Measurements from ENCODE around the gene RPS6KA2.

The RPS6KA2 gene

GRCh38 chr6:166423051-166423745 lies 203.9 kb downstream of the RPS6KA2 start:
- DNase-seq = peak; percentile 17
- Mint-ChIP-seq H3K36me3 (ENCODE audit: low read depth) (no peaks in the 10 kb centered on the region), H3K9me3 (no peaks in the 10 kb centered on the region), H3K27me3 (no peaks in the 10 kb centered on the region), H3K27ac (no peak overlapping the region), H3K4me1 (ENCODE audit: low read depth) (peaks cover 34% of the 10 kb centered on the region), H3K4me3 (no peak overlapping the region)

GRCh38 chr6:166422201-166422940 lies 204.7 kb downstream of the RPS6KA2 start:
- no peak overlapping the region for H3K27ac Mint-ChIP-seq
- H3K4me3 Mint-ChIP-seq = no peak overlapping the region
- H3K36me3 Mint-ChIP-seq (ENCODE audit: low read depth) = no peaks in the 10 kb centered on the region
- no peaks in the 10 kb centered on the region for H3K27me3 Mint-ChIP-seq
- no peaks in the 10 kb centered on the region for H3K9me3 Mint-ChIP-seq
- H3K4me1 Mint-ChIP-seq (ENCODE audit: low read depth) = peaks cover 42% of the 10 kb centered on the region
- DNase-seq = peak; percentile 15

- Mint-ChIP-seq H3K9me3 (peaks cover 13% of the 10 kb centered on the region), H3K36me3 (ENCODE audit: low read depth) (peaks cover 6% of the 10 kb centered on the region), H3K27ac (no peak overlapping the region), H3K4me1 (ENCODE audit: low read depth) (peaks cover 62% of the 10 kb centered on the region), H3K4me3 (no peak overlapping the region), H3K27me3 (no peaks in the 10 kb centered on the region)
- no peak for DNase-seq
Observed at GRCh38 chr6:166420351-166420750, 206.7 kb downstream of the RPS6KA2 start.

GRCh38 chr6:166419717-166420116 lies 207.3 kb downstream of the RPS6KA2 start:
- Mint-ChIP-seq H3K27ac (peak overlapping the region; percentile 82), H3K36me3 (ENCODE audit: low read depth) (peaks cover 6% of the 10 kb centered on the region), H3K4me3 (no peak overlapping the region), H3K27me3 (no peaks in the 10 kb centered on the region), H3K4me1 (ENCODE audit: low read depth) (peaks cover 69% of the 10 kb centered on the region), H3K9me3 (peaks cover 13% of the 10 kb centered on the region)
- peak; percentile 32 for DNase-seq

- H3K27me3 Mint-ChIP-seq = no peaks in the 10 kb centered on the region
- peaks cover 6% of the 10 kb centered on the region for H3K36me3 Mint-ChIP-seq (ENCODE audit: low read depth)
- peaks cover 13% of the 10 kb centered on the region for H3K9me3 Mint-ChIP-seq
- peak; percentile 72 for DNase-seq
- H3K4me3 Mint-ChIP-seq = peak overlapping the region; percentile 43
- peaks cover 73% of the 10 kb centered on the region for H3K4me1 Mint-ChIP-seq (ENCODE audit: low read depth)
- H3K27ac Mint-ChIP-seq = peak overlapping the region; percentile 82
Observed at GRCh38 chr6:166419286-166419685, 207.8 kb downstream of the RPS6KA2 start.

GRCh38 chr6:166418691-166419143 lies 208.3 kb downstream of the RPS6KA2 start:
- peak; percentile 51 for DNase-seq
- peaks cover 13% of the 10 kb centered on the region for H3K9me3 Mint-ChIP-seq
- no peaks in the 10 kb centered on the region for H3K27me3 Mint-ChIP-seq
- H3K4me1 Mint-ChIP-seq (ENCODE audit: low read depth) = peaks cover 76% of the 10 kb centered on the region
- H3K4me3 Mint-ChIP-seq = peak overlapping the region; percentile 43
- H3K36me3 Mint-ChIP-seq (ENCODE audit: low read depth) = peaks cover 6% of the 10 kb centered on the region
- peak overlapping the region; percentile 82 for H3K27ac Mint-ChIP-seq

GRCh38 chr6:166417285-166417691 lies 209.8 kb downstream of the RPS6KA2 start:
- Mint-ChIP-seq H3K36me3 (ENCODE audit: low read depth) (peaks cover 6% of the 10 kb centered on the region), H3K27me3 (no peaks in the 10 kb centered on the region), H3K4me3 (no peak overlapping the region), H3K27ac (peak overlapping the region; percentile 80), H3K9me3 (peaks cover 13% of the 10 kb centered on the region), H3K4me1 (ENCODE audit: low read depth) (peaks cover 85% of the 10 kb centered on the region)
- peak; percentile 74 for DNase-seq

- Mint-ChIP-seq H3K4me1 (ENCODE audit: low read depth) (peaks cover 92% of the 10 kb centered on the region), H3K27ac (peak overlapping the region; percentile 14), H3K9me3 (peaks cover 13% of the 10 kb centered on the region), H3K36me3 (ENCODE audit: low read depth) (peaks cover 6% of the 10 kb centered on the region), H3K4me3 (no peak overlapping the region), H3K27me3 (no peaks in the 10 kb centered on the region)
- peak; percentile 7 for DNase-seq
Observed at GRCh38 chr6:166415833-166416347, 211.2 kb downstream of the RPS6KA2 start.

- peak; percentile 47 for DNase-seq
- peaks cover 92% of the 10 kb centered on the region for H3K4me1 Mint-ChIP-seq (ENCODE audit: low read depth)
- peaks cover 13% of the 10 kb centered on the region for H3K9me3 Mint-ChIP-seq
- H3K27ac Mint-ChIP-seq = peak overlapping the region; percentile 14
- H3K27me3 Mint-ChIP-seq = no peaks in the 10 kb centered on the region
- no peak overlapping the region for H3K4me3 Mint-ChIP-seq
- H3K36me3 Mint-ChIP-seq (ENCODE audit: low read depth) = peaks cover 6% of the 10 kb centered on the region
Observed at GRCh38 chr6:166415306-166415705, 211.7 kb downstream of the RPS6KA2 start.

- no peaks in the 10 kb centered on the region for H3K27me3 Mint-ChIP-seq
- H3K4me3 Mint-ChIP-seq = no peak overlapping the region
- DNase-seq = no peak
- H3K4me1 Mint-ChIP-seq (ENCODE audit: low read depth) = peaks cover 82% of the 10 kb centered on the region
- peaks cover 6% of the 10 kb centered on the region for H3K36me3 Mint-ChIP-seq (ENCODE audit: low read depth)
- no peak overlapping the region for H3K27ac Mint-ChIP-seq
- peaks cover 13% of the 10 kb centered on the region for H3K9me3 Mint-ChIP-seq
Observed at GRCh38 chr6:166413491-166413951, 213.5 kb downstream of the RPS6KA2 start.

- Mint-ChIP-seq H3K27ac (no peak overlapping the region), H3K4me3 (no peak overlapping the region), H3K9me3 (peaks cover 13% of the 10 kb centered on the region), H3K27me3 (no peaks in the 10 kb centered on the region), H3K4me1 (ENCODE audit: low read depth) (peaks cover 77% of the 10 kb centered on the region), H3K36me3 (ENCODE audit: low read depth) (peaks cover 6% of the 10 kb centered on the region)
- DNase-seq = no peak
Observed at GRCh38 chr6:166412911-166413384, 214.1 kb downstream of the RPS6KA2 start.

- no peaks in the 10 kb centered on the region for H3K27me3 Mint-ChIP-seq
- H3K4me1 Mint-ChIP-seq (ENCODE audit: low read depth) = peaks cover 71% of the 10 kb centered on the region
- H3K27ac Mint-ChIP-seq = peak overlapping the region; percentile 53
- peaks cover 13% of the 10 kb centered on the region for H3K9me3 Mint-ChIP-seq
- peaks cover 6% of the 10 kb centered on the region for H3K36me3 Mint-ChIP-seq (ENCODE audit: low read depth)
- peak overlapping the region; percentile 34 for H3K4me3 Mint-ChIP-seq
- no peak for DNase-seq
Observed at GRCh38 chr6:166412156-166412910, 214.7 kb downstream of the RPS6KA2 start.

- H3K27me3 Mint-ChIP-seq = no peaks in the 10 kb centered on the region
- peaks cover 10% of the 10 kb centered on the region for H3K9me3 Mint-ChIP-seq
- H3K4me3 Mint-ChIP-seq = peak overlapping the region; percentile 34
- peaks cover 5% of the 10 kb centered on the region for H3K36me3 Mint-ChIP-seq (ENCODE audit: low read depth)
- H3K27ac Mint-ChIP-seq = peak overlapping the region; percentile 53
- H3K4me1 Mint-ChIP-seq (ENCODE audit: low read depth) = peaks cover 65% of the 10 kb centered on the region
- DNase-seq = peak; percentile 57
Observed at GRCh38 chr6:166411721-166412151, 215.3 kb downstream of the RPS6KA2 start.

GRCh38 chr6:166411271-166411670 lies 215.8 kb downstream of the RPS6KA2 start:
- Mint-ChIP-seq H3K27ac (peak overlapping the region; percentile 53), H3K9me3 (peaks cover 6% of the 10 kb centered on the region), H3K4me3 (peak overlapping the region; percentile 34), H3K36me3 (ENCODE audit: low read depth) (peaks cover 2% of the 10 kb centered on the region), H3K4me1 (ENCODE audit: low read depth) (peaks cover 60% of the 10 kb centered on the region), H3K27me3 (no peaks in the 10 kb centered on the region)
- no peak for DNase-seq

Measured in activated T-cell treated with anti-CD3 and anti-CD28 coated beads, Interleukin-2, amount 50 U/mL, for 24 hours (primary cell).